Measurements from ENCODE around the gene CDC34.

GRCh38 chr19:506404-507285, 24.9 kb upstream of the CDC34 start:
- TF ChIP-seq CTCF (IDR thresholded peaks at IDR 0.05) (peak; percentile 94 to 100 (median 97)), POLR2AphosphoS5 (IDR thresholded peaks at IDR 0.05) (peak in 1 of 3 donors; percentile 64), POLR2A (IDR thresholded peaks at IDR 0.05) (no peak), EP300 (IDR thresholded peaks at IDR 0.05; ENCODE audit: low read depth) (no peak)
